GM23338 (cell line): ENCODE measurements around the gene CFLAR.

Experiments
- CREB1 ChIP-seq: fragments of 250-450 bp; sonication (Bioruptor Pico); IDR thresholded peaks from 2 replicates; pipeline ENCODE4 v1.5.0; 2020; ENCODE audit warnings: low read depth, mild to moderate bottlenecking, moderate library complexity
- EZH2 ChIP-seq: fragments of 200-600 bp; sonication (generic); IDR thresholded peaks from one replicate; pipeline ENCODE4 v1.8.0; 2017; ENCODE audit warnings: antibody characterized with exemption, mild to moderate bottlenecking, low read depth; ENCODE audit not compliant: unreplicated experiment
- EZH2phosphoT487 ChIP-seq: fragments of 200-600 bp; sonication (generic); IDR thresholded peaks from one replicate; pipeline ENCODE4 v1.8.1; 2018; ENCODE audit warnings: antibody characterized with exemption; ENCODE audit not compliant: unreplicated experiment
- NANOG ChIP-seq: IDR thresholded peaks from 2 replicates; pipeline ENCODE4 v1.6.1; 2016; ENCODE audit warnings: antibody characterized with exemption, borderline replicate concordance
- POLR2AphosphoS5 ChIP-seq: IDR thresholded peaks from 2 replicates; pipeline ENCODE4 v1.6.1; 2016; ENCODE audit warnings: antibody characterized with exemption, low read depth
- TF ChIP-seq, protein P1 (sequence below), 2 experiments: fragments of 200-600 bp in 1 of 2; sonication (generic) in 1 of 2; conservative IDR thresholded peaks; 2 replicates each; pipeline versions ENCODE4 v1.5.1 to v1.6.1; 2016 to 2017; ENCODE audit warnings: antibody characterized with exemption in 2 of 2, low read depth in 2 of 2, mild to moderate bottlenecking in 2 of 2, moderate library complexity in 1 of 2

DNA sequence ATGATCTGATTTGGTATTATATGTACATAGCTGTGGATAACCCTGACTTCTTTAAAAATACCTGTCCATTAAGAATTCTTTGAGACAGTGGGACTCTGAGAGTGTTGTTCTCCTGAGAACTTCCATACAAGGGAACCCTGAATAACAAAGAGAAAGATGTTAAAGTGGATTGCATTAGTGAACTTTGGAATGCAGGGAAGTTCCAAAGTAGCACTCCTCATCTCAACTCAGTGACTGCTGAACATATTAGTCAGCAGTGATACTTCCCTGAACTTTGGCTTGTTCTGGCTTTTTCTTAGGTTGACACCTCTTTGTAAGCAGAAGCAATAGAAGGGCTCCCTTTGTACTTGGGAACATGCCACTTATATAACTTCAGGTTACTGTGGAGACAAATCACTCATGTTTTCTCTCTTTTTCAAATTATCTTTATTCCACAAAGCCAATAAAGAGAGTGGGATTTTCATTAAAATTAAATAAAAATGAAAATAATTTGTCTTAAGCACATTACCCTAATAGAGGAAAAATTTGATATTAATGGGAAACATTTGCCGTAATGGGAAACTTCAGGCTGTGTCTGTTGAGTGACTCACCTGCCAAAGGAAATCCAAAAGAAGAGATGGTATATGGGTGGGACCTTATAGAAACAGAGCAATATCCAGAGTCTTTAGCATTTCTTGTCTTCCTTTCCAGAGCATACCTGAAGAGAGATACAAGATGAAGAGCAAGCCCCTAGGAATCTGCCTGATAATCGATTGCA lies 33.3 kb downstream of the CFLAR start:
- TF ChIP-seq, protein P1, sequence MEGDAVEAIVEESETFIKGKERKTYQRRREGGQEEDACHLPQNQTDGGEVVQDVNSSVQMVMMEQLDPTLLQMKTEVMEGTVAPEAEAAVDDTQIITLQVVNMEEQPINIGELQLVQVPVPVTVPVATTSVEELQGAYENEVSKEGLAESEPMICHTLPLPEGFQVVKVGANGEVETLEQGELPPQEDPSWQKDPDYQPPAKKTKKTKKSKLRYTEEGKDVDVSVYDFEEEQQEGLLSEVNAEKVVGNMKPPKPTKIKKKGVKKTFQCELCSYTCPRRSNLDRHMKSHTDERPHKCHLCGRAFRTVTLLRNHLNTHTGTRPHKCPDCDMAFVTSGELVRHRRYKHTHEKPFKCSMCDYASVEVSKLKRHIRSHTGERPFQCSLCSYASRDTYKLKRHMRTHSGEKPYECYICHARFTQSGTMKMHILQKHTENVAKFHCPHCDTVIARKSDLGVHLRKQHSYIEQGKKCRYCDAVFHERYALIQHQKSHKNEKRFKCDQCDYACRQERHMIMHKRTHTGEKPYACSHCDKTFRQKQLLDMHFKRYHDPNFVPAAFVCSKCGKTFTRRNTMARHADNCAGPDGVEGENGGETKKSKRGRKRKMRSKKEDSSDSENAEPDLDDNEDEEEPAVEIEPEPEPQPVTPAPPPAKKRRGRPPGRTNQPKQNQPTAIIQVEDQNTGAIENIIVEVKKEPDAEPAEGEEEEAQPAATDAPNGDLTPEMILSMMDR (conservative IDR thresholded peaks at IDR 0.05; ENCODE audit: low read depth in 2 of 2): no peak
- TF ChIP-seq EZH2phosphoT487 (no peak), POLR2AphosphoS5 (no peak), NANOG (no peak), CREB1 (CRISPR knock-in tag) (no peak), EZH2 (no peak)
